VCaP (cell line): Measurements from ENCODE around the gene SMIM5.
A peak's percentile ranks its signal among the peaks of the same experiment; 100 is the strongest.

Experiments used
- H3K27ac ChIP-seq: fragments of 450-650 bp; 2 replicates; pipeline ENCODE4 v1.5.1; 2017
- CTCF ChIP-seq: fragments of 450-650 bp; conservative IDR thresholded peaks from 2 replicates; pipeline ENCODE4 v1.5.1; 2017; ENCODE audit warnings: mild to moderate bottlenecking, moderate library complexity

SMIM5 gene

GRCh38 chr17:75665981-75666380, 32.7 kb downstream of the SMIM5 start:
- H3K27ac ChIP-seq: no peak overlapping the region; the same call in 1 of the 2 replicates
- TF ChIP-seq CTCF: no peak

GRCh38 chr17:75666959-75667790, 33.9 kb downstream of the SMIM5 start, which contains the start of the genes RECQL5 and SAP30BP:
Gene RECQL5, minus strand, starts transcription at chr17:75667154. Its CDS starts 597 bp downstream, at chr17:75666557.
Gene SAP30BP, plus strand, starts transcription at chr17:75667338. Its CDS starts 35 bp downstream, at chr17:75667373.
- peak within 1 kb of the TSS; percentile 69; the same call in 1 of the 2 replicates for H3K27ac ChIP-seq
- TF ChIP-seq CTCF: no peak

GRCh38 chr17:75667825-75668224, 34.6 kb downstream of the SMIM5 start:
- H3K27ac ChIP-seq: peak overlapping the region; percentile 69; the same call in 1 of the 2 replicates
- no peak for TF ChIP-seq CTCF

GRCh38 chr17:75668489-75668888, 35.3 kb downstream of the SMIM5 start:
- no peak for TF ChIP-seq CTCF
- H3K27ac ChIP-seq: no peak overlapping the region

- no peak overlapping the region for H3K27ac ChIP-seq
- no peak for TF ChIP-seq CTCF
Observed at GRCh38 chr17:75670868-75671267, 37.6 kb downstream of the SMIM5 start.

GRCh38 chr17:75672011-75672410, 38.8 kb downstream of the SMIM5 start:
- TF ChIP-seq CTCF: no peak
- no peak overlapping the region for H3K27ac ChIP-seq

- H3K27ac ChIP-seq: no peak overlapping the region
- no peak for TF ChIP-seq CTCF
Observed at GRCh38 chr17:75673487-75673886, 40.3 kb downstream of the SMIM5 start.
